Prostate gland (tissue), 2 donors: Measurements from ENCODE around the gene C11orf68. TPM values are rescaled to one million over a fixed set of nuclear protein-coding genes. Genes with fewer than 3 reads are reported as not detected.

Source experiments
- DNase-seq: peaks from one replicate; pipeline ENCODE4 v3.0.0-alpha.2; 2019; ENCODE audit warnings: low spot score
- H3K27ac ChIP-seq, 2 donors: fragments of 200-600 bp; sonication (generic); 2 replicates each; pipeline ENCODE4 v1.5.1; 2017 to 2019
- H3K27me3 ChIP-seq: fragments of 200-600 bp; sonication (generic); replicated peaks from 2 replicates; pipeline ENCODE4 v1.5.1; 2019; ENCODE audit not compliant: insufficient read depth
- H3K36me3 ChIP-seq, 2 donors: fragments of 200-600 bp; sonication (generic); 1 replicate in 1 of 2; 2 replicates in 1 of 2; pipeline versions ENCODE4 v1.5.1 to v1.8.1; 2017 to 2019
- H3K4me1 ChIP-seq: fragments of 200-600 bp; sonication (generic); replicated peaks from 2 replicates; pipeline ENCODE4 v1.5.1; 2019
- H3K4me3 ChIP-seq, 2 donors: fragments of 200-600 bp; sonication (generic); 2 replicates each; pipeline ENCODE4 v1.5.1; 2017 to 2019
- H3K9me3 ChIP-seq: fragments of 200-600 bp; sonication (generic); 2 replicates; pipeline ENCODE4 v1.5.1; 2017
- POLR2A ChIP-seq: fragments of 450-650 bp; IDR thresholded peaks from one replicate; pipeline ENCODE4 v1.6.1; 2016; ENCODE audit warnings: antibody characterized with exemption, mild to moderate bottlenecking
- POLR2AphosphoS5 ChIP-seq: sonication (generic); formaldehyde crosslinking; IDR thresholded peaks from one replicate; pipeline ENCODE4 v1.6.1; 2017; ENCODE audit warnings: antibody characterized with exemption
- WGBS: methylation state at CpG from one replicate; pipeline ENCODE4 v1.1.5; 2018; 5-methylcytosine and 5-hydroxymethylcytosine counted together
- intact Hi-C: fragments of 100-400 bp; cut with DNase I; formaldehyde crosslinking; loops from one replicate; pipeline ENCODE4 v1.14.2; 2022
- total RNA-seq, 2 donors: library from RNA; depleted of rRNA; stranded (reverse); fragments of >200 nt; gene quantifications; one replicate each; pipeline ENCODE4 v1.1.0, GENCODE V29; 2016
- TF ChIP-seq, protein P1 (sequence below), 4 experiments: fragments of 200-600 bp in 2 of 4; fragments of 450-650 bp in 2 of 4; sonication (generic) in 2 of 4; IDR thresholded peaks; 1 replicate in 3 of 4; 2 replicates in 1 of 4; pipeline ENCODE4 v1.5.1; 2016 to 2019; ENCODE audit warnings: antibody characterized with exemption in 4 of 4, mild to moderate bottlenecking in 2 of 4, moderate library complexity in 2 of 4

Gene C11orf68
- total RNA-seq, 2 donors from 2014 or later: 30.1 to 54.6 TPM

DNA sequence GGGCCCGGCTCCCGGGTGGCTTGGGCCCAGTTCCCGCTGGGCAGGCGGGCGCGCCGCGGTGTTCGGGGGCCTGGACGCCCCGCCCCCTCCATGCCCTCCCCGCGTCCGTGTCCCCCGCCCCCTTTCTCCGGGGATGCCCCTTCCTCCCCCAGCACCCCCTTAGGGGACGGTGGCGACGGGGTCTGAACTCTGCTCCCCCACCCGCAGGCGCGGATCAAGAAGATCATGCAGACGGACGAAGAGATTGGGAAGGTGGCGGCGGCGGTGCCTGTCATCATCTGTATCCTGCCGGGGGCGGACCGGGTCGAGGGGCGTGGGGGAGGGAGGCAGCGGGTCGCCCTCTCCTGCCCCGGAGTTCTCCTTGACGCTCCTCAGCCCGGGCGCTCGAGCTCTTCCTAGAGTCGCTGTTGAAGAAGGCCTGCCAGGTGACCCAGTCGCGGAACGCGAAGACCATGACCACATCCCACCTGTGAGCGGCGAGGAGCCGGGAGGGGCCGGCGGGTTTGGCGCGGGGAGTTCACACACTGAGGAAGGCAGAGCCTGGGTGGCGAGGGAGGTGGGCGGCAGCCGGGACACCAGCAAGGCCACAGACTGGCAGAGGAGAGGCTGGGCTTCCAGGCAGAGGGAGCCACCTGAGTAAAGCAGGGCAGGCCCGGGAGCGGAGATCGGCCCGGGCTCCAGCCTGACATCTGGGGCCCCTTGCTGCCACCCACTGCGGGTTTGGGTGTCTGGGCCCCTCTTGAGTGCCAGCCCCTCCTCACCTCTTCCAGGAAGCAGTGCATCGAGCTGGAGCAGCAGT, 910 bp upstream of the C11orf68 start:
- intact Hi-C loops: loop anchor here (1.0 to 10.0 kb wide), 3 partner anchors 43 to 345 kb away; partner anchors contain the start of genes MUS81, RAB1B and SART1
- peak overlapping the region; percentile 74 to 92 for H3K27ac ChIP-seq
- peaks cover 27% of the 10 kb centered on the region for H3K4me1 ChIP-seq
- no peaks in the 10 kb centered on the region for H3K27me3 ChIP-seq
- H3K36me3 ChIP-seq: no peaks in the 10 kb centered on the region
- TF ChIP-seq POLR2A (no peak), POLR2AphosphoS5 (no peak)
- TF ChIP-seq, protein P1, sequence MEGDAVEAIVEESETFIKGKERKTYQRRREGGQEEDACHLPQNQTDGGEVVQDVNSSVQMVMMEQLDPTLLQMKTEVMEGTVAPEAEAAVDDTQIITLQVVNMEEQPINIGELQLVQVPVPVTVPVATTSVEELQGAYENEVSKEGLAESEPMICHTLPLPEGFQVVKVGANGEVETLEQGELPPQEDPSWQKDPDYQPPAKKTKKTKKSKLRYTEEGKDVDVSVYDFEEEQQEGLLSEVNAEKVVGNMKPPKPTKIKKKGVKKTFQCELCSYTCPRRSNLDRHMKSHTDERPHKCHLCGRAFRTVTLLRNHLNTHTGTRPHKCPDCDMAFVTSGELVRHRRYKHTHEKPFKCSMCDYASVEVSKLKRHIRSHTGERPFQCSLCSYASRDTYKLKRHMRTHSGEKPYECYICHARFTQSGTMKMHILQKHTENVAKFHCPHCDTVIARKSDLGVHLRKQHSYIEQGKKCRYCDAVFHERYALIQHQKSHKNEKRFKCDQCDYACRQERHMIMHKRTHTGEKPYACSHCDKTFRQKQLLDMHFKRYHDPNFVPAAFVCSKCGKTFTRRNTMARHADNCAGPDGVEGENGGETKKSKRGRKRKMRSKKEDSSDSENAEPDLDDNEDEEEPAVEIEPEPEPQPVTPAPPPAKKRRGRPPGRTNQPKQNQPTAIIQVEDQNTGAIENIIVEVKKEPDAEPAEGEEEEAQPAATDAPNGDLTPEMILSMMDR (IDR thresholded peaks at IDR 0.05): peak in 1 of 4 experiments; percentile 11
- no peaks in the 10 kb centered on the region for H3K9me3 ChIP-seq
- WGBS: under 1% methylated on average over 49 of the region's 60 CpGs
- peak overlapping the region; percentile 92 to 98 for H3K4me3 ChIP-seq
- DNase-seq: no peak

DNA sequence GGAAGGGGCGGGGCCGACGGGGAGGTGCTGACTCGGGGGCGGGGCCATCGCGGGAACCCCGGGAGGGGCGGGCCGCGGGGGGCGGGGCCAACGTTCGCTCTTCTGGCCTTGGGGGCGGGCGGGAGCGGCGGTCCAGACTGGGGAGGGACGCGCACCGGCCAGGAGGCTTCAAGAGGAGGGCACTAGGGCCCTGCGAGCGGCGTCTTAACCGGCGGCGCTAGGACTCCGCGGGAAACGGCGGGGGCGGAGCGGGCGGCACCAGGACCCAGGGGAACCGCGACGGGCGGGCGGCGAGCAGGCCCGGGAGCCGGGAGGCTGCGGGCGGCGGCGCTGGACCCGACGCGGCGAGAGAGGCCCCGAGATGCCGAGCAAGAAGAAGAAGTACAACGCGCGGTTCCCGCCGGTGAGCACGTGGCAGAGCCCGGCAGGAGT, 295 bp upstream of the C11orf68 start, which contains the start of gene DRAP1:
DRAP1 (plus strand) TSS at position 286 of the 432 bp plus-strand sequence; CDS start at position 362, 76 bp downstream.
- Histone ChIP-seq H3K9me3 (no peaks in the 10 kb centered on the region), H3K4me1 (peaks cover 27% of the 10 kb centered on the region), H3K27ac (peak within 1 kb of the TSS; percentile 89 to 92), H3K4me3 (peak within 1 kb of the TSS; percentile 92 to 98), H3K36me3 (no peaks in the 10 kb centered on the region), H3K27me3 (no peaks in the 10 kb centered on the region)
- peak; percentile 99 for DNase-seq
- intact Hi-C loops: loop anchor here (1.0 to 10.0 kb wide), 3 partner anchors 43 to 346 kb away; partner anchors contain the start of genes MUS81, RAB1B and SART1
- TF ChIP-seq POLR2AphosphoS5: peak; percentile 86
- TF ChIP-seq POLR2A: peak; percentile 71
- TF ChIP-seq, protein P1 (IDR thresholded peaks at IDR 0.05): peak in 3 of 4 experiments; percentile 12 to 27 (median 12)
- under 1% methylated on average over 38 of the region's 59 CpGs for WGBS

DNA sequence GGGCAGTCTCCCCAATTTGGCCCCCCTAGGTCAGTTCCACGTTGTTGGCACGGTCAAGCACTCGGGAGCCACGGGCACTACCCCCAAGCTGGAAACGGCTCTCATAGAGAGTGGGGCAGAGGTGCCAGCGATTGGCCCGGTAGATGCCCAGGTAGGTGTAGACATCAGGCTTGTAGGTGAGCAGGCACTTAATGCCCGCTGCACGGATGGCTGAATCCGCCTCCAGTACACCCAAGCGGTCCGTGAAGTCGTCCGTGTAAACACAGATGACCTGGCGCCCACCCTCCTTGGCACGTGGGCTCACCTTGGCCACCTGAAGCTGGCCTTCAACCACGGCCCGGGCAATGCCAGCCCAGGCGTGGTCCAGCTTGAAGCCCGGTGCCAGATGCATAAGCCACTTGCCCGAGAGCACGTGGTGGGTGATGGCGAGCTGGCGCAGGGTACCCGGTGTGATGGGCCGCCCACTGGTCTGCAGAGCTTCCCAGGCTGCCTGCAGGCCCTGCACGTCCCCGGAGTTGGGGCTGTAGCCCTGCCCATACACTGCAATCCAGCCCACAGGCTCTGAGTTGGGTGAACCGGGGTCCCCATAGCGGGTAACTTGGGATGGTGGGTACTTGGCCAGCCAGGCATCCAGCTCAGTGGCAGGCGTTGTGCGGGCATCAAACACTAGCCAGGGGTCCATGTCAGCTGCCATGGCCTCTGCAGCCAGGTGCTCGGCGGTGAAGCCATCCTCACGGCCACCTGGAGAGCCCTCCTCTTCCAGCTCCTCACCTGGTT, 1.2 kb downstream of the C11orf68 start:
- Histone ChIP-seq H3K4me3 (peak overlapping the region; percentile 92 to 98), H3K9me3 (no peaks in the 10 kb centered on the region), H3K4me1 (peaks cover 27% of the 10 kb centered on the region), H3K36me3 (no peaks in the 10 kb centered on the region), H3K27ac (peak overlapping the region; percentile 89 to 92), H3K27me3 (no peaks in the 10 kb centered on the region)
- intact Hi-C loops: loop anchor here (1.0 to 10.0 kb wide), 3 partner anchors 27 to 347 kb away; partner anchors contain the start of genes CCDC85B, RAB1B and SART1
- DNase-seq: no peak
- TF ChIP-seq, protein P1 (IDR thresholded peaks at IDR 0.05): no peak
- TF ChIP-seq POLR2AphosphoS5 (no peak), POLR2A (no peak)
- WGBS: 72% methylated on average over 27 of the region's 35 CpGs

DNA sequence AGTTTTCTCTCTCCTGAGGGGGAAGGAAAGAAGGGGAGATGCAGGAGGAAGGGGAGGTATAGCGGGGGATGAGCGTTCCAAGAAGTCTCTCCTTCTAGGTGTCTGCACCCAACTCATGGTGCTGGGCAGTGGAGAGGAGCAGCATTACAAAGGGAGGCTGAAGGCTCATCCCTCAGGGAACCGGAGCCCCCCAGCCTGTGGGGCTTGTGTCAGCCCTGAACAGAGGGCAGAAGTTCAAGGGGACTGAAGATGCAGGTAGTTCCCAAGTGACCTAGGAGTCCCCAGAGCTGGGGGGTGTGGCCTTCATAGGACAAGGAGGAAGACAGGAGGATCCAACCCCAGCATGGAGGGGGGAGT, 1.8 kb downstream of the C11orf68 start:
- H3K9me3 ChIP-seq: no peaks in the 10 kb centered on the region
- peaks cover 27% of the 10 kb centered on the region for H3K4me1 ChIP-seq
- H3K27me3 ChIP-seq: no peaks in the 10 kb centered on the region
- peak overlapping the region in 1 of 2 donors; percentile 92 for H3K27ac ChIP-seq
- no peak overlapping the region for H3K4me3 ChIP-seq
- intact Hi-C loops: loop anchor here (5.0 to 10.0 kb wide), 2 partner anchors 45 to 348 kb away; partner anchors contain the start of genes RAB1B and SART1
- DNase-seq: no peak
- WGBS: 85% methylated on average over 3 of the region's 3 CpGs
- TF ChIP-seq POLR2A (no peak), POLR2AphosphoS5 (no peak)
- TF ChIP-seq, protein P1 (IDR thresholded peaks at IDR 0.05): no peak
- no peaks in the 10 kb centered on the region for H3K36me3 ChIP-seq
